Fibroblast of skin of abdomen (primary cell): ENCODE results near the gene AFMID.

Experiments used
- DNase-seq: peaks from one replicate; pipeline ENCODE4 v3.0.0-alpha.2; 2013

The AFMID gene

GRCh38 chr17:78255953-78256706 lies 69.0 kb downstream of the AFMID start:
- DNase-seq: no peak

DNA sequence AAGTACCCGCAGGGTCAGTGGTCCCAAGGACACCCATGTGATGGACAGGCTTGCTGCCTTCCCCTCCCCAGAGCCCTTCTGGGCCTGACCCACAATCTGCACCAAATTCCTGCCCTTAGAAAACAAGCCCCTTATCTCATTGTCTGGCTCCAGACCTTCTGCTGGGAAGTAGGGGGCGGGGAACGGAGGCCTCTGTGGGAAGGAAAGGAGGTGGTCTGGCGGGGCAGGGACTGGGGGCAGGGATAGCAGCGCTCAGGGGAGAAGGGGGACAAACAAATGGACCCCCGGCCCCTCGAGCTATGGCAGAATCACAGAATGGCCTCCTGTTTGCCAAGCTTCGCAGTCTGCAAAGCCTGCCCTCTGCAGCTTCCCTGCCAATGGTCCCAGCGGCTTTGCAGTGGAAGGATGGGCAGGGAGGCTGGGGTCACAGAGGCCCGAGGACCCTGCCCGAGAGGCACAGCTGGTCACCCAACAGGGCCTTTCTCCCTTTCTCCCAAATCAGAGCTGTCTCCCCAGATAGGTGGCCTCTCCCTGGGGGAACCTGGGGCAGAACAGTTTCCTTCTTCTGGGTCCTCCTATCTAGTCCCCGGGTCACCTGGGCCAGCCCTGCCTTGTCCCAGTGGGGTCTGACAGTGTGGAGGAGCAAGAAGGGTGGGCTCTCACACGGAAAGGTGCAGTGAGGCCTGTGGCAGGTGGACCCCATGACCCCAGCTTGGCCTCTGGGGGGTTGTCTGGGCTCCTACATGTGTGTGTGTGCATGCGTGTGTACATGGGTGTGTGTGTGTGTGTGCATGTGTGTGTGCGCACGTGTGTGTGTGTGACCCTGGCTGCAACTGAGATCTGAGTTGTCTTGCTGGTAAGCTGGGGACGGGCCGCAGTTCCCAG lies 69.8 kb downstream of the AFMID start:
- DNase-seq: no peak
